GM19193 (cell line): ENCODE measurements around the gene GSTK1.

Source experiments
- POLR2A ChIP-seq: IDR thresholded peaks from 4 replicates; pipeline ENCODE4 v1.6.1; 2011; ENCODE audit not compliant: insufficient read depth, insufficient read length; ENCODE audit errors: extremely low read depth

Gene GSTK1

DNA sequence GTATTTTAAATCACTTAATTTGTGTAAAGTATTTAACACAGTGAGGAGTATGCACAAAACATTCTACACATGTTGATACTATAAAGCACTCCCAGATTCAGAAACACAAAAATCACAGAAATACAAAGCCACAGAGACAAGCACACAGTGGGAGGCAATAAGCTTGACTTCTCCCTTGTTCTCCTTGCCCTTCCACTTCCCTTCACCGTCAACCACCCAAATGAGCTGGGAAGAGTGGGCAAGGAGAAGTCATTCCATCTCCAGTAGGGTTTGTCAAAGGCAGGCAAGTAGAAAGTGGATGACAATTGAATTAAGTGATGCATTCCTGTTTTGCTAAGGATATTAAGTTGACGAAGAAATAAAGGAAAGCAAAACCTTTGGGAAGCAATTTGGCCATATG, 17.3 kb downstream of the GSTK1 start:
- no peak for TF ChIP-seq POLR2A

DNA sequence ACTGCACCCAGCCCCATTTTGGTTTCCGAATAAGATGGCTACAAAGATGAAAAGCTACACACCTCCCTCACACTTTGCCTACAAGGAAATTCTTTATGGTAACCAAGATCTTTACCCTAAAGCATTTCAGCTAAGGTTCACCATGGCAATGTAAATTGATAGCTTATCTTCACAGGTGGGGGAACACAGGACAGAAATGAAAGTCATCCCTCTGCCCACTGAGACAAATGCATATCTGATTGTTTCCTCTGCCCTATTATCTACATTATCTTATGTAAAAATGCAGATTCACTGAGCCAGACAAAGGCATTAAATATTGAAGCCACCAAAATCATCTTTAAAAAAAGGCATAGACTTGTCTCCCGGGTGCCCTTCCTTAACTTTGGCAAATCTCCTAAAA, 18.3 kb downstream of the GSTK1 start:
- no peak for TF ChIP-seq POLR2A

- no peak for TF ChIP-seq POLR2A
These were observed 18.9 kb downstream of the GSTK1 start for GRCh38 chr7:143282124-143282523.

DNA sequence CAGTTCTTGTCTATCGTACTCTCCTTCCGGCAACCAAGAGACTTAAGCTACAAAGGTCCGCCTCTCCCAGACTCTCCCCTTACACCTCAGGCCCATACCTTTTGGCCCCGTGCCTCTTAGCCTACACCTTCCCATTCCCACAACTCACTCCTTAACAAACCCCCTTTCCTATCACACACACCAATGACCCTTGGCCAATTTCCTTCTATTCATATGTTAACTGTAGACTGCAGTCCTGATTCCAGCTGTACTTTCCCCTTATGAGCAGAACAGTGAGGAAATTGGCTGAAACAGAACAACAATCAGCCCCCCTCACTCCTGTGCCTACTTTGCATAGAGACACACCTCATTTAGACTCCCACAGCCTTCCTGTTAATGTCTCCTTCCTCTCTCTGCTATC, 20.1 kb downstream of the GSTK1 start:
- TF ChIP-seq POLR2A, result no peak

DNA sequence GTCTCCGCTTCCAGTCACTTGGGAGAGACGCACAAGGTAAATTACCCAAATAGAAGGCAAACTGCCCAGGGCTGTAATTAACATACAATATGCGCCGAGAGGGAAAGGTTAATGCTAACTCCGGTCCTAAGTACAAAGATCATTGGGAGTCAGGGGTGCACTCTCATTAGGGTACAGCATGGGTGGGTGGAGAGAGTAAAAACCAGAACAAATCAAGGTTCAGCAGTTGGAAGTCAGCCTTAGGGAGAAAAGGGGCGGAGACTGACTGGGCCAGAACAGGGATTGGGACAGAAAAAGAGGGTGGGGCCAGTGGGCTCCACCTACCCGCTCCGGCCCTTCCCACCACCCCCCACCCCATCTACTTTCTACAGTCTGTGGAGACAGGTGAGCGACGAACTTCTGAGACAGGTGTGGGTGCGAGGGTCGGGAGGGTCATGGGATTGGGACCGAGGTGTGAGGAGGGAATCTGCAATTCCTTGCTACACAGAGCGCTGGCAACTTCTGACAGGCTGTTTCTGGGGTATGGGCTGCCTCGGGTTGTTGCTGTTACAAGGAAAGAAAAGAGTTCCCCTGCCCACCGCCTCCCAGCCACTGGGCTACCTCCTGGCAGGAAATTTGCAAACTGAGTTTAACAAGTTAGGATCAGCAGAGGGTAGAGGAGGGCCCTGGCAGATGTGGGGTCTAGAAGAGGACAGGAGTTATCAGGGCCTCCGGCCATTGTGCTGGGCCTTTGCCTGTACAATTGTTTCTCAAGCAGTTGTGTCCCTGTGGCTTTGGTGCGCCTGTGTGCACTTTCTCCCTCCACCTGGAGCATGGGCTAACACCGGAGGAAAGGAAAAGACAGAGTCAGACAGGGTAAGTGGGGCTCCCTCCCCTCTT, 21.6 kb downstream of the GSTK1 start, which contains the start of gene TMEM139:
Gene TMEM139, plus strand, starts transcription at position 368 of the 879 bp plus-strand sequence. CDS start 1,000 bp downstream, outside the sequence.
- TF ChIP-seq POLR2A, result no peak

GRCh38 chr7:143285470-143285778, 22.2 kb downstream of the GSTK1 start:
- TF ChIP-seq POLR2A, result no peak

DNA sequence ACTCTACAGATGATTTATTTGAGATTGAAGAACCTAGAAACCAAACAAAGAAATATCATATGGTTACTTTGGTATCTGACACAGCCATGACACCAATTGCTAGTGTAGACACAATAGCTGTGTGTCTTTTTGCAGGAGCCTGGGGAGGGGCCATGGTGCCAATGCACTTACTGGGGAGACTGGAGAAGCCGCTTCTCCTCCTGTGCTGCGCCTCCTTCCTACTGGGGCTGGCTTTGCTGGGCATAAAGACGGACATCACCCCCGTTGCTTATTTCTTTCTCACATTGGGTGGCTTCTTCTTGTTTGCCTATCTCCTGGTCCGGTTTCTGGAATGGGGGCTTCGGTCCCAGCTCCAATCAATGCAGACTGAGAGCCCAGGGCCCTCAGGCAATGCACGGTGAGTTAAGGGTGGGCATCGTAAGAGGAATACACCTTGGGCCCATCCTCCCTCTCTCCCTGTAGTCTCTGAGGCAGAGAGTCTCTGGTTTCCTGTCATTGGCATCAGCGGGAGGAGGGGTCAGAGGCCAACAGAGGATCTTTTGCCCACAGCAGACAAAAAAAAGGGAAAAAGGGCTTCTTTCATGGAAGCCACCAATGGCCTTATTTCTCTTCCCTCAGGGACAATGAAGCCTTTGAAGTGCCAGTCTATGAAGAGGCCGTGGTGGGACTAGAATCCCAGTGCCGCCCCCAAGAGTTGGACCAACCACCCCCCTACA, 22.7 kb downstream of the GSTK1 start:
- TF ChIP-seq POLR2A, result no peak

- no peak for TF ChIP-seq POLR2A
These were observed 23.3 kb downstream of the GSTK1 start for GRCh38 chr7:143286522-143286890.

GRCh38 chr7:143287339-143287934, 24.2 kb downstream of the GSTK1 start:
- no peak for TF ChIP-seq POLR2A

- TF ChIP-seq POLR2A, result peak; percentile 84
These were observed 24.9 kb downstream of the GSTK1 start, which contains the start of gene CASP2 for GRCh38 chr7:143287935-143288826. CASP2 (plus strand) TSS chr7:143288351; CDS start chr7:143288456, 105 bp downstream.

- no peak for TF ChIP-seq POLR2A
These were observed 25.6 kb downstream of the GSTK1 start for GRCh38 chr7:143288836-143289235.

DNA sequence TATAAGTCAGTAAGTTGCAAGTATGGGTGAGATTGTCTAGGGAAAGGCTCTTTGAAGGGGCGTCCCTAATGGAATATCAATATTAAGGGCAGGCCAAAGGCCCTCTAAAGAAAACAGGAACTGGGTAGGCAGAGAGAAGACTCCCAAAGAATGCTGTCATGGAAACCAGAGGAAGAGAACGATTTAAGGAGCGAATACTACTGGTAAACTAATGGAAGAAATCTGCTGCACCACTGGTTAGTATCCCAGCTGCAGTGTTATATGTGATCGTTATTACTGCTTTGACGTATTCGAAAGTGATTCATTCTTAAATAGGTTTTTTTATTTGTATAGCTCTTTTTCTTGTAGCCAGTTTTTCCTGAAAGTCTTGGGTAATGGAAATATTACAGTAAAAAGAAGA, 26.2 kb downstream of the GSTK1 start:
- TF ChIP-seq POLR2A, result no peak

DNA sequence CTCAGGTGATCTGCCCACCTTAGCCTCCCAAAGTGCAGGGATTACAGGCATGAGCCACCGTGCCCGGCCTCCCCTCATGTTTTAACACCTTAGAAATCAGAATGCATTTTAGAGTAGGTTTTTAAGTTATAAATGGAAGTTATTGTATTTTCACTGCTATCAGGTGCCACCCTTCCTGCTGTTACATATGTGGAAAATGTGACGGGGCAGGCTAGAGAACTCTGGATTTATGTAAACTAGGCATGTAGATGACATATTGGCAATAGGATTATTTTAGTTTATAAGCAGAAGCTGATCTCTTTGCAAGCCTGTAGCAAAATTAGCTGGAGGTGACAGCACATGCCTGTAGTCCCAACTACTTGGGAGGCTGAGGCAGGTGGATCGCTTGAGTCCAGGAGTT, 27.1 kb downstream of the GSTK1 start:
- no peak for TF ChIP-seq POLR2A

GRCh38 chr7:143292876-143293275, 29.6 kb downstream of the GSTK1 start:
- TF ChIP-seq POLR2A, result no peak

DNA sequence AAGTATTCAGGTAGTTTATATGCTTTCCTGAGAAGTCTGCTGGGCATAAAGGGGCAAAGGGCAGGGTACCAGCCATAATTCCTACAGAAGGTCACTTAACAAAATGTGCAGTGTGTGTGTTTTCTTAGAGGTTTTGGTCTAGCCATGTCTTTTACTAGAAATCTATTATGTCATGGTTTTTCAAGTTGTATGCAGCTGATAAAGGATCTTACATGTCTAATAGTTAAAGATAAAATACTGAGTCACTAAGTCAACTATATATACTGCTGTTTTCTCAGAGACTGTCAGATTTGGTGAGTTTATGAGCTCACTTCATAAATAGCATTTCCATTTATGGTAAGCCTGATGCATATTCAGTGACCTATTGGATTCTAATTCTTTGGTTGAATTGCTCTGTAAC, 32.6 kb downstream of the GSTK1 start:
- TF ChIP-seq POLR2A, result no peak
